GM19463 (cell line): ENCODE results near the gene ZCCHC24.

Source experiments
- ATAC-seq: cut with Tn5 transposase; IDR thresholded peaks from one replicate; pipeline ENCODE4 v1.9.1; 2021; ENCODE audit warnings: mild to moderate bottlenecking, moderate library complexity; ENCODE audit not compliant: unreplicated experiment

ZCCHC24 gene

DNA sequence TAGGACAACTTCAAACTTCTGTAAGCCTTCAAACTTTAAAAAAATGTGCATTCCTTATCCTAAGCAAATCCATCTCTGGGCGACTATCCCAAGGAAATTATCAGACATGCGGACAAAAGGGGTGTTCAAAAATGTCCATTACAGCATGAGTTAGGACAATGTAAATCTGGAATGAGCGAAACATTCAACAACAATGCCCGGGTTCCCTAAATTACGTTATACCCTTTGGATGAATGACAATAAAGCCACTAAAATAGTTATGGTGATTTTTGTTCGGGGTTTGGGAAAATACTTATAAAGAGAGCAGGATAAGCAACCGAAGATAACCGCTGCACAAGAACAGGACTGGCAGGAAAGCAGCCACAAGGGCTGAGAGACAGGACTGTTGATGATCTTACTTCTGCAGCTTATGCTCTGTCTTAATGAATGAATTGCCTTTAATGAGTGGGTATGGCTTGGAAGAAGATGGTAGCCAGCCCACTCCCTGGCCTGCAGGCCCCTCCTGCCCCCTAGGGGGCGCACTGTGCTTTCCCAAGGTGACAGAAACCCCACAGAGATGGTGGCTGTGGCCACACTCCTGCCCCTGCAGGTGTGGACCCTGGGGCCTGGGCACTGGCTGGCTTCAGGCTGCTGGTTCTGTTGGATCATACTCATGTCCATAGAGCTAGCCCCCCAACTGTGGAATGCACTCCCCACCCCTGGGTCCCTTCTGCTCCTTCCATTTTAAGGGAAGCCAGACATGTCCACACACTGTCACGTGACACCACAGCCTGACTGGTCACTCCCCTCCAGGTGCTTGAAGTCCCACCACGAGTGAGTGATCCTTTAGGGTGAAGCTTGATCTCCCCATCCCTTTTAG lies 45.0 kb downstream of the ZCCHC24 start:
- peak; percentile 53 for ATAC-seq

DNA sequence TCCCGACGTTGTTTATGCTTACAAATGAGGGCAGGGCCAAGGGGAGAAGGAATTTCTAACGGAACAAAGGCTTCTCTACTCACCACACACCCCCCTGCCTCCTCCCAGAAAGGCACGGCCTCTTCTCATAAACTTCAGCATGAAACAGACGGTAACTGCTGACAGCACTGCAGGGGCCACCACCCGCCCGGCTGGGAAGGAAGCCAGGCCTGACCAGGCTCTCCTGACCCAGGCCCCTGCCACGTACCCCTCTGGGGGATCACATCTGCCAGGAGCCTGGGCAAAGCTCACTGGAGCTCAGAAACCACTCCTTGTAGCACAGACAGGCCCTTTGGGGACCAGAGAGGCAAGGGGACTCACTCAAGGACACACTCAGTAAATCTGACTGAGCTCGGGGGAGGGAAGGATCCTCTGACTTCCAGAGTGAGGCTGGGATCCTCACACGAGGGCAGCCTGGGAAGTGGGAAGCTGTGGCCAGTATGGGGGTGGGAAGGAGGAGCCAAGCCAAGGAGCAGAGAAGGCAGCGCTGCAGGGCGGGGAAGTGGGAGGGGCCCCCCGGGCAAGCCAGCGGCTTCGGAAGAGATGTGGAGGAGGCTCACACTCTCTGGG lies 46.1 kb downstream of the ZCCHC24 start:
- no peak for ATAC-seq

DNA sequence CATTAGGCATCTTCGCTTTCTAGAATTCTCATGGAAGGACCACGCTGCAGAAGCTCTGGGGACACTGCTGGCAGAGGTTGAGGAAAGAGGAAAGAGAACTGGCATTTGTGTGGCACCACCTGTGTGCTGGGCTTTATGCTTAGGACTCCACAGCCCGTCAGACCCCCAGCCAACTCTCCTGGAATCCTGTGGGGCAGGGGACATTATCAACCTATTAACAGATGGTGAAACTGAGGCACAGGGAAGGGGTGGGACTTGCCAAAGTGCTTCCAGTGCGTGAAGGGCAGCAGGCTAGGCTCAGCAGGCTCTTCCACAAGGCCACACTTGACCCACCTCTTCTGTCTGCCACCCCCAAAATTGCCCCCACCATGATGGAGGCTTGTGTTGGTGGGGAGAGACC lies 46.8 kb downstream of the ZCCHC24 start:
- ATAC-seq: no peak

DNA sequence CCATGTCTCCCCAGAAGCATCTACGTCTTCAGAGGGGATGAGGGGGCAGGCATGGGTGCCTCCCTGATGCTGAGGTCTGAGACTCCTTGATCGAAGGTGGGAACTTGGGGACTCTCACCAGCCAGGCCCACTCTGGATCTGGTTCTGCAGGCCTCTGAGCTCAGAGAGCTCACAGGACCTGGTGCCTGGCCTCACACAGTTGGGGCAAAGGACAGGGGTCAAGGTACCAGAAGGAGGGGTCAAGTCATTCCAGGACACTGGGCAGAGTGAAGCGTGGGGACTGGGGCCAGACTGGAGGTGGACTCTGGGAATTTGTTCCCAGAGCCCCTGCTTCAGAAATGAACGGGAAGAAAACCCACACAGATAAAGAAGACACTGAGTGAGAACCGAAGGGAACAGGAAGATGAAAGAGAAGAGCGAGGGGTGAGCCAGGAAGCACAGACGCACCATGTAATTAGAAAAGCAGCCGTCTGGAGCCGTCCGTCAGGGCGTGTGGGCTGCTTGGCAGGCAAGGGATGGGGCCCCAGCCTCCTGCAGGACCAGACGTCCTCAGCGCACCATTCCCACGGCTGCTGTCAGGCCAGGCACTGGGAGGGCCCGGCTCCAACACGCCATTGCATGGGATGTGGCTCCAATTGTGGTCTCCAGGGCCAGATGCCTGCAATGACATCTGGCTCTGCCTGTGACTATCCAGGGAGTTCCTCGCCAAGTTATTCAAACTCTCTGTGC lies 47.7 kb downstream of the ZCCHC24 start:
- no peak for ATAC-seq

DNA sequence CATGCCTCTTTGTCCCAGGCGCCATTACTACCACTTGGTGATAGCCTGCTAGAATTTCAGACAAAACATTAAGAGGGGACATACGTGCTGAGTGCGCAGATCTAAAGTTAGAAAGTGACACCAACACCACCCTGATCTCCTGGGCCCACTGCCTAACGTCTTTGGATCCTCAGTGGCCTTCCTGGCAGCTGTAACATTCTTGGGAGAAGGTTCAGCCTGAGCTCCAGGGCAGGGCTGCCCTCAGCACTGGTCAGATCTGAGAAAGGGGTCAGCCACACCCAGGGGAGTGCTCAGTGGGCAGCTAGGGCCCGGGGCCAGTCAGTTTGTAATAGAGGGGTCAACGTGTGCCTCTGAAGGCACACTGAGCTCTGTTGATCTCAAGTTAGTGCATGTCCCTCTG lies 48.4 kb downstream of the ZCCHC24 start:
- ATAC-seq: no peak

DNA sequence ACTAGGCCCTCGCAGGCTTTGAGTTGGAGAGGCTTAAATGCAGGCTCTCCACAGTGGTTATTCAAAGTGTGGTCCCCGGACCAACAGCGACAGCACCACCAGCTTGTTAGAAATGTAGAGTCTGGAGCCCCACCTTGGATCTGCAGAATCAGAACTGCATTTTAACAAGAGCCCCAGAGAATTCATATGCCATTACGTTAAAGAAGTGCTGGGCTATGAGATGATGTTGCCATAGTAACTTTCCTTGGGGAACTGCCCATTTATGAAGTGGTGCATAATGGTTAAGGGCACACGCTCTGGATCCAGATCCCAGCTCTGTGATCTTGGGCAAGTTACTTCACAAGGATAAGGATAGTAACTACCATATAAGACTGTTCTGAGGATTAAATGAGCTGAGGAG lies 48.9 kb downstream of the ZCCHC24 start:
- no peak for ATAC-seq

DNA sequence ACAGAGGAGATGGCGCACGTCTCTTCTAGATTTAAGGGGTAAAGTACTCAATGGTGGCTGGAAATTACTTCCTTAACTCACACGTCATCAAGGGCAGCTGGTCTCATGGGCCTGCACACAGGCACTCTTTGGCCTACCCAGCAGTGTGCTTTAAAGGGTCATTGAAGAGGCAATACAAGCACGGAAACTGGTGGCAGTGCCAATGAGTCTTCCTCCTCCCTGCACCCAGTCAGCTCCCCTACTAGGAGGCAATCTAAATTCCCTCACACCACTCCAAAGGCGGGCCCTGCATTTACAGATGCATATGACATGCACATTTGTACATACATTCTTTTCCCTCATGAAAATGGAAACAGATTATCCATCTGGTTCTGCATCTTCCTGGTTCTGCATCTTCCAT lies 50.8 kb downstream of the ZCCHC24 start:
- ATAC-seq: no peak

DNA sequence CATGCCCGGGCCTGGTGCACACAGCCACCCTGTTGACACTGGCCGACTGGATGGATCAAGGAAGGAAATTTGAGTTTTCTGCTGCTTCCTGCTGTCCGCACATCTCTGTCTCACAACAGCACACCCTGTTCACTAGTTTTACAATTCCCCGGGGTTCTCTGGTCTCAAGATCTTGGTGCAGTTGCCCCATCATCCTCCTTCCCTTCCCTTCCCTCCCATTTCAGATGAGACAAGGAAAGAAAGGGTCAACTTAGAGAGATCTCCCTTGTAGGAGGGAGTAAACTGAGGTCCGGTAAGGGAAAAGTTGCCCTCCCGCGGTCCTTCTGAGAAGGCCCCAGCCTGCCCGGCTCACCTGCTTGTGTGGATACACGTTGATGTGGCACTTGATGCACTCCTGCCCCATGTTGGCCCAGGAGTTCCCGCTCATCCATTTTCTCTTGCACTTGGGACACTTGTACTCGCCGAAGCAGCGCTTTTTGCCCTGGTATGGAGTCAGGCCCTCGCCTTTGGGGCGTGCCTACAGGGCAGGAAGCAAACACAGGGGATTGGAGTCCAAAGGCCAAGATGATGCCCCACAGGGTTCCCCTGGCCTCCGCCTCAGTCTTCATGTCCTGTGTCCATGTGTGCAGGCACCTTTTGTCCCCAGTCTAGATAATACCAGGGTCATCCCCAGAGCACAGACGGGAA lies 51.4 kb downstream of the ZCCHC24 start:
- ATAC-seq: no peak

DNA sequence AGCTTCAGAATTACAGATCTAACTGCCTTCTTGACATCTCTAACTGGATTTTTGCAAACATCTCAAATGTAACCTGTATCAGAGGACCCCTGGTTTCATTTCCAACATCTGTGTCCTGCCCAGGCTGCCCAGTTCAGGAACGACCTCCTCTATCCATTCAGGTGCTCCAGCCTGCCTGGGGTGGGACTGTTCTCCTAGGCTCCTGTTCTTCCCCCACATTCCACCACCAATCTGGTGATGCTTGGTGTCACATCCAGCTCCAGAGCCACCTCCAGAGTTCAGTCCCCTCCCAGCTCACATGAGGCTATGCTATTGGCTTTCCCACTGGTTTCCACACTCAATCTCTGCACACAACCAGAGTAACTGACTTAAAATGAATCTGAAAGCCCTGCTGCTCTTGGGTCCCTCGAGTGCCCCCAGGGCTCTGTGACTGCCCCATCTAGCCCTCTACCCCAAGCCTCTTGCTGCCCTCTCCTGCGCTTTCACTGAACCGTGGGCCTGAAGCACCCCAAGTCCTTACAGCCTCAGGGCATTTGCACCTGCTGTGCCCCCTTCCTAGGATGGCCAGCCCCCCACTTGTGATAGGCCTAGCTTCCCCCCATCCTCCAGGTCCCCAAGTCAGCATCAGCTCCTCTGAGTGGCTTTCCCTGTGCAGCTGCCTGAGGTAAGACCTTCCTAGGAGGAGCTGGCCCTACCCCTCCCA lies 52.1 kb downstream of the ZCCHC24 start:
- ATAC-seq: no peak

DNA sequence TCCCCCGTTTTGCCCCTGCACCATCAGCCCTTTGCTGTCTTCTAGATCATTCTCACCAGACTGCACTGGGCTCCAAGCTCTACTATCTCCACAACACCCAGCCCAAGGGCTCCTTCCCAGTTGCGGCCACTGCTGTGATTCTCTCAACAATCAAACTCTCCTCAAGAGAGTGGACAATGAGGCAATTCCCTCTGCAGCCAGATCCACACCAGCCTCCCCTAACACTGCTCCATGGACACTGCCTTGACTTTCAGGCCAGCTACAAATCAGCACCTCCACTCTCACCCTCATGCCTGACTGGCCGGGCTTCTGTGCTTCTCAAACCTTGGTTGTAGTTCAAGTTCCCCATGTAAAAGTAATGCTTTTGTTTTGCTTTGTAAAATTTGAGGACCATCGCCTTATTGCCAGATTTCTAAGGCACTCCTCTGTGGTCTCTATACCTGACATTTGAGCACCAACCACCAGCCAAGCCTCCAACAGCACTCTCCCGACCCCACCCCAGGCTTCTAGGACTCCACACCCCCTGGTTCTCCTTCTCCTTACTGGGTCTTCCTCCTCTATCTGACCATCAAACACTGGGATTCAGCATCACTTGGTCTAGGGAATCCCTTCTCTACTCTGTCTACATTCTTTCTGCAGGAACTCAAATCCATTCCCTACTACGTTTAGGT lies 52.8 kb downstream of the ZCCHC24 start:
- ATAC-seq: no peak

DNA sequence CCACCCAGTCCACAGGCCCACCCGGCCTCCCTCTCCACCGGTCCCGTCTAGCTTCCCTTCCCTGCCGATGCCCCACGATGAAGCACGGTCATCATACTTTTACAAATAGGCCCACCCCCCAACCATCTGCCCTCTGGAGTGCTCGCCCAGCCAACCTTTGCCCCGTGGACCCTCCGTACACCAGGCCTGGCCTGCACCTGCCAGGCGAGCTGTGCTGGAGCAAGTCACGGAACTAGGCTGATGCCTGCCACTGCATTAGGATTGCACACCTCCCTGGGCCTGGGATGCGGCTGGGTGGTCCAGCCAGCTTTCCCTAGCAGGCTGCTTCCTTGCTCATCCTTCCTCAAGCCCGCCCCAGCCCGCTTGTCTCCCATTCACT lies 53.4 kb downstream of the ZCCHC24 start:
- no peak for ATAC-seq

DNA sequence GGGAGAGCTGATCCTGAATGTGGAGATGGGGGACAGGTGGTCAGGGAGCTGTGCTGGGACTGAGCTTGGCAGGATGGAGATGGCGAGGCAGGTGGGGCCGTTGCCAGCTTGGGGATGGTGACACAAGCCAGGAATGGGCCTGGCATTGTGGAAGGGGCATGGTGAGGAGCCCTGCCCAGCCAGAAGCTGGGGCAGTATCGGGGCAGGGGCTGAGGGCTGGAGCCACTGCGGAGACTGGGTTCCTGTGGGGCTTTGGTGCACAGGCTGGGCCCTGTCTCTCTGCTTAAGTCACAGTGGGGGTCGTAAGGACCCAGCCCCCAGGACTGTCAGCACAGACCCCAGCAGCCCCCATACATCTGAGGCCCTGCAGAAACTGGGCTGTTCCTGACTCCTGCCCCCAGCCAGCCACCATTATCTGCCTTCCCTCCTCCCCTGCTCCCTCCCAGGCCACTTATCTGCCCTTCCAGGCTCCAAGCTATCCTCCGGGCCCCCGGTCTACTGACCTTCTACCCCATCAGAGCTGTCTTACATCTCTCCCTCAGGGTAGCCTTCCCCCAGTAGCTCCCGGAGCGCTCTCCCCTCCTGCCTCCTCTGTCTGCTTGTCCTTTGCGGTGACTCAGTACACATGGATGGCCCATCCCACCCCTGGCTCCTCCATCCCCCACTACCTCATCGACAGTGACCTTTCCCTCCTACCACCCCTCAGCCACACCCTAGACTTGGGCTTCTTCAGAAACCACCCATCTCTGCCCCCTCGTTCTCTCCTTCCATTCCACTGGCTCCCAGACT lies 54.0 kb downstream of the ZCCHC24 start:
- no peak for ATAC-seq

DNA sequence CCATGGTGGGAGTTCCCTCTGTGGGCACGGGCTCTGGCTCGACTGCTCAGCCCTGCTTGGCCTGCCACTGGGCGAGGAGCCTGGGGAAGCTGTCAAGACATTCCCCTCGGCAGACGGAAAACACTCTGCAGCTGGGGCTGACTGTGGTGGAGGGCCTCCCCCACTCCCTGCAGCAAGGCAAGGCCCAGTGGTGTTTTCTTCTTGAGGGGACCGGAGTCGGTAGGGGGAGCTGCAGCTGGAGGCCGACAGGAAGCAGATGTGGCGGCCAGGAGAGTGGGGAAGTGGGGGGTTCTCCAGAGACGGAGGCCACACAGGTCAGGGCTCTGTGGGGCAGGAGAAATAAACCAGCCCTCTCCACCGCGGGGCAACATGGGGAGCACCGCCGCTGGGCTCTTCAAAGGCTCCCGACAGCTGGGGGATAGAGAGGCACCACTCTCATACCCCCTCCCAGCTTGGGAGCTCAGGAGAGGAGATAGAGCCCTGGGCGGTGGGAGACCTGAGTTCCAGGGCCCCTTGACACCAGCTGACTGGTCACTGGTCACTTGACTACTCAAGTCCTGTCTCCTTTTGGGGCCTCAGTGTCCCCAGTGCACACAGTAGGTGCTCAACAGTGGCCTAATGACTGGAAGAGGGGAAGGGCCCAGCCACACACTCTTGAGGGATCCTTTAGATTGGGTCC lies 54.7 kb downstream of the ZCCHC24 start:
- peak; percentile 58 for ATAC-seq

DNA sequence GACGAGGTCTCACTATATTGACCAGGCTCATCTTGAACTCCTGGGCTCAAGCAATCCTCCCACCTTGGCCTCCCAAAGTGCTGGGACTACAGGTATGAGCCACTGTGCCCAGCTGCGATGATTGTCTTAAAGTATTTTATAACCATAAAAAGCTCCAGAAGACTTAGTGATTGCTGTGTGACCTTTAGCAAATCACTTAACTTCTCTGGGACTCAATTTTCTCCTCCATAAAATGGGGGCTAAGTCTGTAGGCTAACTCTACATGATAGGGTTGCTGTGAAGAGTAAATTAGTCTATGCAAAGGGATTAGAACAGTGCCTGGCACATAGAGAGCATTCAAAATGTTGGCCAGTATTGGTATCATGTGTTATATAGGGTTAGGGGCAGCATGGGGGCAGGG lies 55.4 kb downstream of the ZCCHC24 start:
- ATAC-seq: no peak

DNA sequence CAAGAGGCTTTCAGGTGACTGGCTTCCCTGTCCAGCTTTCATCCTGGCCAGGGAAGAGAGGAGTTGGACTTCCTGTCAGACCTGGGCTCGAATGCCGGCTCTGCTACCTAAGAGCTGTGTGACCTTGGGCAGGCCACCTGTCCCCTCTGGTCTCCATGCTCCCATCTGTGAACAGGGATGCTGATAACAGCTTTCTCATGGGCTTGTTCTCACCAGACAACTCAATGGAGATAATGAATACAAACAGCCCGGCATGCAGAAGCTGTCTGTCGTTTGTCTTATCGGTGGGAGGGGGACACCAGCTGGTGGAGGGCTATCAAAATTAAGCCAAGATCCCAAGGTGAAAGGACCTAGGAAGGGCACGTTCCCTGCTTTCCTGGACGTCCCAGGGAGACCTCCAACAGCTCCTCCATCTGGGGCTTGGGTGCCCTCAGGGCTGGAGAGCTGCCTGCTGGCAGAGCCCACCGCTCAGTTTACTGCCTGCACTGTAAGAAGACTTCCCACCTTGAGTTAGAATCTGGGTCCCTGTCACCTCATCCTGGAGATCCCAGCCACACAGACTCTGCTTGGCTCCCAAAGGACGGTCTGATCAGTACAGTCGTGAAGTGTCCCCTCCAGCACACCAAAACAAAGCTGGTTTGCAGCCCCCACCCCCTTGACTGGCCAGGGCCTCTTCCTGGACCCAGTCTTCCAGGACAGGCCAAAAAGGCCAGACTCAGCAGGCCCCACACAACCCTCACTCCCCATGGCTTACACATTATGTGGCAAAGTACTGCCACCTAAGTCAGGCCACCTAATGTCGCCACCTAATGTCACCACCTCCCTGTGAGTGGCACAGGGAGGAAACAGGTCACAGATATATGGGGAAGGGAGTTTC lies 57.2 kb downstream of the ZCCHC24 start:
- no peak for ATAC-seq

DNA sequence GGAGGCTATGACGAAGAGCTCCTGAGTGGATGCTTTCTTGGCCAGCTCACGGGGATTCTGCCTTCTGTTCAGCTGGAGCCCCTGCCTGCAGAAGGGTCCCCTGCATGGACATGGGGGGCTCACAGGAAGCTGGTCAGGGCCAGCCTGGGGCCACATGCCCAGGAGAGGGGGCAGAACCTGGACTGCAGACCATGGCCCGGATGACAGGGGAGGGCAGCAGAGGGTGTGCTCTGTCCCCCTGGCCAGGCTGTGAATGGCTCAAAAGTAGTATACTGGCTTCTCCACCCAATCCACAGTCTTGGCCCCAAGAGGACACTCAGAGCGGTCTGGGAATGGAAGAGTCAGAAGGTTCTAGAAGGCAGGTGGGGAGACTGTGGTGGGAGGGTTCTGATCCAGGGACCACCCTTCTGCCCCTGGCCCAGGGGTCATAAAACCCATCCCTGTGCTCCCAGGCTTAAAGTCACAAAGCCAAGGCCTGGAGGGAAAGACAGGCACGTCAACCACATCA lies 57.9 kb downstream of the ZCCHC24 start:
- ATAC-seq: no peak

DNA sequence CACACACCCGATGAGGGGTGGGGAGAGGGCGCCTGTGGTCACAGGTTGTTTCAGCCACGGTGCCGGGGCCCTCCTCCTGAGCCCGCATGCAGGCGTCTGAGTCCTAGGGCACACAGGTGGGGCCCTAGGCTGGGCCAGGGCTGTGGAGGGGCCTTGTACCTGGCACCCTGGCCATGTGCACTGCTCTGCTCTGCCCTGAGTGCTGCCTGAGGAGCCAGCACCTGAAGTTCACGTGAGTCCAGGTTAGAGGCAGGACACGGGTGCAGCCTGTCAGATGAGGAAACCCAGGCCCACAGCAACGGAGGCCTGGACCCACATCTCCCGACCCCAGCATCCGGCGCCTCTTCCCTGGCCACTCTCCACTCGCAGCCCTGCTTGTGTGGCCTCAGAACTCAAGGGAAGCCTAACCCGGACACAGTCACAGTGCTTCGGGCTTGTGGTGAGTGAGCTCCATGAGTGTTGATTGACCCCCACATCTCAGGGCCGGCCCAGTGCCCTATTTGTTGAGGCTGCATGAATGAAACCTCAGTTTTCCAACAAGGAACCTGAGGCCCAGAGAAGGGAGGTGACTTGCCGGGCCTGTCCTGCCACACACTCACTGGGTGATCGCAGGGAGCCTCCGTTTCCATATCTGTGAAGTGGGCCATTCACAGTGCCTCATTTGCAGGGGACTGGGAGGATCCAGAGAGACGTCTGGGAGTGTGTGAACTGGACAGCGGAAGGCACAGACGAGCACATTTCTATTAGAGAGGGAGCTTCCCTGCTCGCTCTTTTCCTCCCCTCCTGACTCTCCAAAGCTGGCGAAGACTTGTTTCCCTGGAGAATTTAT lies 58.6 kb downstream of the ZCCHC24 start:
- ATAC-seq: no peak
